ENCODE data around the gene FAM171A1.
"Not testable (repeated sequence)": the region's sequence is repeated elsewhere in the genome, so short reads cannot be mapped to it uniquely, and the experiment has no call there.

Gene FAM171A1

DNA sequence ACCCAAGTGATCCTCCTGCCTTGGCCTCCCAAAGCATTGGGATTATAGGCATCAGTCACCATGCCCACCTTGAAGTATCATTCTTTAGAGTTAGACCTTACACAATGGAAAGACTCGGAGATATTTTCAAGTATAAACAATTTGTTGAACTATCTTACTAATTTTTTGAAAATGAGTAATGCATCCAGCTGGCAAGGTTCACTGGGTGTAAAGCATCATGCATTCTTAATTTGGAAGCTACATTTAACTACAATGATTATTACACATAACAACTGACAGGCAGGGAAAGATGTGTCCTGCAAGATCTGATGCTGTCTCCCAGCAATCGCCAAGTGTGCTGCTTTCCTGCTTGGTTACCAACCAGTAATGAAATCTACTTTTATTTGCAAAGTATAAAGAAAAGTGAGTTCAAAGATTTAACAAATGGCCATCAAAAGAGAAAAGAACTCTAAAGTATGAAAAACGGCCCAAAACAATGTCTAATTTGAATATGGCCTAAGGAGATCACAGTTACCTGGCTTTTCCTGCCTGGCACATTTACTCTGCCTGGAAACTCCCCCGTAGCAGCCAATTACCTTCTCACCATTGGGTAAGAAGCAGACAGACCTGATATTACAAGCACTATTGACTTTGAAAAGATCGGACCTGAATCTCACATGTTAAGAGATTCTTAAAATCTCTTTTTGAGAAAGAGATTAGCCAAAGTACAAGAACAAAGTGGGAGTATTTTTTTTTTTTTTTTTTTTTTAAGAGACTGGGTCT lies 143.3 kb downstream of the FAM171A1 start:
- no peak for TF ChIP-seq ZNF274 (IDR thresholded peaks at IDR 0.05; ENCODE audit: low read depth, low read length)

DNA sequence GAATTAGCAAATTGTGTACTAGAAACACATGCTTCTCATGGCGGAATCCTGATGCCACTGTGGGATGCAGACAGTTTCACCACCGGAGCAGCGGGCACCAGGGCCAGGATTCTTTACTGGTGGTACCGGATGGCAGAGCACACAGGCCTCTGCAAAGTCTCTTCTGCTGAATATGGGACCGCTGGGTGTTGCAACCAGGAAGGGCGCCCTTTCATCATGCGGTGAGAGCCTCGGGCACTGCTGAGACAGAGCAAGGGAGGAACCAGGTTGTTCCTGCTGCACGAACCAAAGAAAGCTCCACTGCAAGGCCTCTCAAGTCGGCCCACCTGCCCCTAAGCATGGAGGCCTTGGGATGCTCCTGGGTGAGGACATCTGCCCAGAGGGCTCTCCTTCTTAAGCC lies 145.6 kb downstream of the FAM171A1 start:
- H3K4me3 ChIP-seq (ENCODE audit: low read length): no peak overlapping the region
- no peak for TF ChIP-seq ZNF274 (IDR thresholded peaks at IDR 0.05; ENCODE audit: low read depth, low read length)

More for the DNA sequence above, 143.3 kb downstream of the FAM171A1 start:
- H3K4me3 ChIP-seq (ENCODE audit: low read length): no peak overlapping the region

DNA sequence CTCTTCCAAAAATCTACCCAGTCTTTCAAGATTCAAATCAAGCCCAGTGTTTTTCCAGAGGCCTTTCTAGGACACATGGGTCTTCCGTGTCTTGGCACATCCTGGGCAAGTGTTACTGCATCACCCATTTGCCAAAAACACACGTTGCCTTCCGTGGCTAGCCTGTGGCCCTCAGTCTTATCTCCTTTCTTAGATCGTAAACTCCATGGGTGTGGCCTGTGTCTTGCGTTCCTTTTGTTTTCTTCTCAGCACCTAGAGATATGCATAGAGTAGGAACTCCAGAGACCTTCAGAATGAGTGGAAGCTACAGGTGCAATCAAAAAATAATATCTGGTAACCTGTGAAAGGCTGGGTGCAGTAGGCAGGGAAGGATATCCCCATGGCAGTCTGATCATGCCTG lies 146.1 kb downstream of the FAM171A1 start:
- no peak overlapping the region for H3K4me3 ChIP-seq (ENCODE audit: low read length)
- TF ChIP-seq ZNF274 (IDR thresholded peaks at IDR 0.05; ENCODE audit: low read depth, low read length): no peak

DNA sequence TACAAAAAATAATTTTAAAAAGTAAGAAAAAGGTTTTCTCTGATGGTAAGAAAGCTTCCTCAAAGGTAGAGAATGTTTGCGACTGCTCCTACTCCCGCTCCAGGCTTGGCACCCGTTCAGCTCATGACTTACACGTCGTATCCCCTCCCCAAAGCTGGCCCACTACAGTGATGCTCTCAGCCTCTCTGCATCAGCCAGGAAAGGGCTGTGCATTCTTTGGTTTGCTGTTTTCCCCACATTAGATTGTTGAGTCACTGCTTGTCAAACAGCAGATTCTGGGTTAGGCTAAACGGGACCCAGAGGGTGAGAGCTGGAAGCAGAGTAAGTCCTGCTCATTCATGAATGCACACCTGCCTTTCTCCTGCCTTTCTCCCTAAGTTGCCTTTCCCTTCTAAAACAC lies 147.9 kb downstream of the FAM171A1 start:
- TF ChIP-seq ZNF274 (IDR thresholded peaks at IDR 0.05; ENCODE audit: low read depth, low read length): no peak
- no peak overlapping the region for H3K4me3 ChIP-seq (ENCODE audit: low read length)

DNA sequence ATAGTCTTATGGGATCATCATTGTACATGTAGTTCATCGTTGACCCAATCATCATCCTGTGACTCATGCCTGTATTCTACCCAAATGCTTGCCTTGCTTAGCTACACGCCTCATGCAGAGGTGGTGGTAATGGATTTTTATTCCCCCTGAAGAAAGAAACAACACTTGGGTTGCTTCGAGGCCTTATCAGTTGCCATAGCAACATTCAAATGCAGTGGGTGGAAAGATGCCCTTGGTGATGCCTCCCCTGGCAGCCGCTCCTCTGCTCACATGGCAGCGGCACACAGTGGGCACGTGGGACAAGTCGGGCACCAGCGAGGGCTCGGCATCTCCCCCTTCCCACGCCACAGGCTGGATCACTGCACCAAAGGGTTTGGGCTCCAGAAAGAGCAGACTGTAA lies 148.6 kb downstream of the FAM171A1 start:
- no peak overlapping the region for H3K4me3 ChIP-seq (ENCODE audit: low read length)
- TF ChIP-seq ZNF274 (IDR thresholded peaks at IDR 0.05; ENCODE audit: low read depth, low read length): no peak

DNA sequence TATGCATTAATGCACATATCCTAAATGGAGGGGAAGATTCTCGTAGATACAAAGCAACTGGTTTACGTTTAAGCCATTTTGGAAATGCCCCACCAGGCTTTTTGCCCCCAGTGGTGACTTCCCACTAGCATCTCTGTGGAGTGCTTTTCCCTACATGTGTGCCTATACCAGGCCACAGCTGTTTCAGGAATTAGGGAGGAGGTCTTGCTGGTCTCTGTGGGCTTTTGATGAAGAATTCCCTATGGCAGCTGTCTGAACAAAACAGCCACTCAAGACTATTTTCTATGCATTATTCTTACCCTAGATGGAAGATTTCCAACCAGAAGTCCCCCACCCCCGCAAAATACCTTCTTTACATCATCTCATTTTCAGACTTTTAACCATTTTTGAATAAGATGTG lies 150.6 kb downstream of the FAM171A1 start:
- no peak overlapping the region for H3K4me3 ChIP-seq (ENCODE audit: low read length)
- no peak for TF ChIP-seq ZNF274 (IDR thresholded peaks at IDR 0.05; ENCODE audit: low read depth, low read length)

DNA sequence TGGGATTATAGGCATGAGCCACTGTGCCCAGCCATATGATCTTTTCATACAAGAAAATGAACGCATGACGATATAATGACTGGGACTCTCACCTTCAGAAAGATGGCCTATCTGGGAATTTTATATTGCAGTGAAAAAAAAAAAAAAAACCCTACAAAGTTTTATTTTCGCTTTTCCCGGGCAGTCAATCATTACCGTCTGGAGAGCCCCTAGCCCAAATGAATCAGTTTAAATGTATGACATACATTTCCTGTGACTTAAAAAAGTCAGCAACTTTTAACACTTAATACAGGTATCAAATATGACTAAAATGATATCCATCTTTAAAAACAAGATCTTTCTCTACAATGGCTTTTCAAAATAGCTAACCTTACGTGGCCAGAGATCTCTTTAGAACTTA lies 154.4 kb downstream of the FAM171A1 start:
- no peak for TF ChIP-seq ZNF274 (IDR thresholded peaks at IDR 0.05; ENCODE audit: low read depth, low read length)

DNA sequence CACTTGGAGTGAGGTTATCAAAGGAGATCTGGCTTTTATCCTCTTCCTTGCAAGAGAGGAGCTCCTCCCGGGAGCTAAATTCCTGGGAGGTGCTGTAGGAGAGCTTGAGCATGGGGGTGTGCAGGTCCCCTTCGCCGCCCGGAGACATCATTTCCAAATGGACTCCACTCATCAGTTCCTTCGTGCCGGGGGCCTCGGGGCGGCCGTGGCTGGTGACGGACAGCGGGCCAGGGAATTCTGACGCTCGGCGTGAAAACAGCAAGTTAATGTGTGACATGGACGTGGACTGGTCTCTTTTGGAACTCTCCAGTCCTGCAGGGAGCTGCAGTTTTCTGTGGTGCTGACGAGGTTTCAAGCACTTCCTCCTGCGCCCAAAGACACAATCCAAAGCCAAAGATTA lies 156.9 kb downstream of the FAM171A1 start:
- H3K4me3 ChIP-seq (ENCODE audit: low read length): no peak overlapping the region
- TF ChIP-seq ZNF274 (IDR thresholded peaks at IDR 0.05; ENCODE audit: low read depth, low read length): no peak

More for the DNA sequence above, 154.4 kb downstream of the FAM171A1 start:
- no peak overlapping the region for H3K4me3 ChIP-seq (ENCODE audit: low read length)

DNA sequence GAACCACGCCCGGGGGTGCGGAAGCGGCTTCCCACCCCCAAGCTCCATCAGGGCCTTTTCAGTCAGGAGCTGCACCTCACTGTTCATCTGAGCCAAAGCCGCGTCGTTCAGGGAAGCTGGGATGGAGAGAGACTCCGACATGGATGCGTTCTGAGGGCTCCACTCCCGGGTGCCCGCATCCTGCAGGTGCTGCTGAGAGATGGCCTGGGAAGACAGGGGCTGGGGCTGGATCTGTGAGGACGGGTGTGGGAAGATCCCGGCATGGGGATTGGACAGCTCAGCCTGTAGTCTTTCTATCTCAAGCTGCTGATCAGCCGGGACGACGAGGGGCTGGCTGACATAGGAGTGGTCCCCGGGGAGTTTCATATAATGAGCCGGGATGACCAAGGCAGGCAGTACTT lies 157.6 kb downstream of the FAM171A1 start:
- TF ChIP-seq ZNF274 (IDR thresholded peaks at IDR 0.05; ENCODE audit: low read depth, low read length): no peak
- H3K4me3 ChIP-seq (ENCODE audit: low read length): no peak overlapping the region

DNA sequence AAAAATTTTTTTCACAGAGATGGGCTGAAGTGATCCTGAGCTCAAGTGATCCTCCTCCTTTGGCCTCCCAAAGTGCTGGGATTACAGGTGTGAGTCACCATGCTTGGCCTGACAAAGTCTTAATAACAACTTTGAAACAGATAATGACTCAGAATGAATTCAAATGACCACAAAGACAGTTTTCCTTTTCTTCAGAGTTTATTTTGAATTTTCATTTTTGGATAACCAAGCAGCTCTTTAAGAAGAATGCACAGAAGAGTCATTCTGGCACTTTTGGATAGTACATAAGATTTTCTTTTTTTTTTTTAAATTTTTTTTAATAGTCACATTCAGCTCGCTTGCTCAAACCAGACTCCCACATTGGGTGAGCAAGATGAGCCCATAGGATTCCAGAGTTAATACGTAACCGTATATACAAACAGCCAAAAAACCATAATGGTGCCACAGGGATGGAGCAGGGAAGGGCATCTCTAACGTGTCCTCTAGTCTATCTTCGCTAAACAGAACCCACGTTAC lies 159.6 kb downstream of the FAM171A1 start:
- no peak for TF ChIP-seq ZNF274 (IDR thresholded peaks at IDR 0.05; ENCODE audit: low read depth, low read length)
- H3K4me3 ChIP-seq (ENCODE audit: low read length): no peak overlapping the region

DNA sequence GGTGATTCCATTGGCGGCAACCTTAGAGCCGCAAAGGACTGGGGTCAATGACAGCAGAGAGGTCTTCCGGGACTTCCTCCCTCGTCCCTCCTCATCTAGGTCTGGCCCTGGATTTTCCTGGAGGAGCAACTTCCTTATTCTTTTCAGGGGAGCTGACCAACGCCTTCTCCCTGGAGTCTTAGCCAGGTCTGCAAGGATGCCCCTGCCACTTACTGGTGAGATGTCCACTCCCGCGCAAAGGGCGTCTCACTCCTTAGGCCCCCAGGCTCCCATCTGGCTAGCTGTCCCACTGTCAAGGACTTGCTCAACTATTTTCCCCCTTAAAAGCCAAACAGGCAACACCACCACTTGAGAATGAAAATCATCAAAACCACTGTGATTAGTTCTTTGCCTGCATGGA lies 160.6 kb downstream of the FAM171A1 start:
- H3K4me3 ChIP-seq (ENCODE audit: low read length): no peak overlapping the region
- TF ChIP-seq ZNF274 (IDR thresholded peaks at IDR 0.05; ENCODE audit: low read depth, low read length): no peak

DNA sequence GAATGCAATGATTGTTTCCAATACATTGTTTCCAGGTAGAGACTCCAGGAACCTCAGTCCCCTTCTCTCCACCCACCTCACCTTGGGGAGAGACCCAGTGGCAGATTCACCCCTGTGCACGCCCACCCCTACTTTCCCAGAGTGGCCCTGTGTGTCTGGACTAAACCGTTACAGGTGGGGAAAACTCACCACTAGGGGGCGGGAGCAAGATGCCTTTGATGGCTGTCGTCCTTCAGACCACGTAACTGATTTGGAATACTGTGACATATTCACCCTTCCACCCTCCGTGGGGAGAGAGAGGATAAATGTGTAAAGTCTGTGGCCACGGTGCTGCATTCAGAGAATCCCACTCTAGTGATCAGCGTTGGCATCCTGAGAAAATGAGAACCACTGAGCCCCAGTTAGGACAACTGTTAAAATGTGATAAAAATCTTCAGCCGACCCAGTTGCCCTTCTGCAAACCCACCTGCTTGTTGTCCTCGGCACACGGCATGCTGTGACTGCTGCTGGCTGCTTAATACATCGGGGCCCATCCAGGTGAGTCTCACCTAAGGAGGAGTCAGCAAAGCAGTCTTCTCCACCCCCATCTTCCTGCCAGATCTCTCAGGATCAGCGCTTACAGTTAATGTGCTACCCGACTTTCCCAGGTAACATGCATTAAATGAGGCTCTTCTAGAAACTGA lies 161.1 kb downstream of the FAM171A1 start:
- TF ChIP-seq ZNF274 (IDR thresholded peaks at IDR 0.05; ENCODE audit: low read depth, low read length): no peak
- no peak overlapping the region for H3K4me3 ChIP-seq (ENCODE audit: low read length)

DNA sequence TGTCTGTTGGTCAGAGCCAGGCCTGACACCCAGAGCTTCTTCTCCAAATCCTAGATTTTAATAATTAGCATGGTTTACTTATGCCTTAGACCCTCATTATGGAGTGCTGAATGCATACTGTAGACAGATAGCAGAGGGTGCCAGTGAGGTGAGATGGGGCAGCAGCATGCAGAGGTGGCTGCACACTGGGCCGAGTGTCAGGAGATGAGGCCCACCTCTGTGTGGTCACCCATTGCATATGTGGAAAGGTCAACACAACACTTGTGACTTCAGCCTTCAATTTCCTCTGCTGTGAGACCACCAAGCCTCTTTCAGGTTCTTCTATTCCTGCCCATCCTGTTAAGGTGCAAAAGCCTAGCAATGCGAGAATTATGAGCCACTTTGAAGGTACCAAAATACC lies 162.9 kb downstream of the FAM171A1 start:
- TF ChIP-seq ZNF274 (IDR thresholded peaks at IDR 0.05; ENCODE audit: low read depth, low read length): no peak
- no peak overlapping the region for H3K4me3 ChIP-seq (ENCODE audit: low read length)

DNA sequence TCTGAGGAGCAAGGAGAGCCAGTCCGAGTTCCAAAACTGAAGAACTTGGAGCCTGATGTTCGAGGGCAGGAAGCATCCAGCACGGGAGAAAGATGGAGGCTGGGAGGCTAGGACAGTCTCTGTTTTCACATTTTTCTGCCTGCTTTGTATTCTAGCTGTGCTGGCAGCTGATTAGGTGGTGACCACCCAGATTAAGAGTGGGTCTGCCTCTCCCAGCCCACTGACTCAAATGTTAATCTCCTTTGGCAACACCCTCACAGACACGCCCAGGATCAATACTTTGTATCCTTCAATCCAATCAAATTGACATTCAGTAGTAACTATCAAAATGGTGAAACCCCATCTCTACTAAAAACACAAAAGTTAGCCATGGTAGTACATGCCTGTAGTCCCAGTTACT lies 163.7 kb downstream of the FAM171A1 start:
- H3K4me3 ChIP-seq (ENCODE audit: low read length): not testable (repeated sequence)

DNA sequence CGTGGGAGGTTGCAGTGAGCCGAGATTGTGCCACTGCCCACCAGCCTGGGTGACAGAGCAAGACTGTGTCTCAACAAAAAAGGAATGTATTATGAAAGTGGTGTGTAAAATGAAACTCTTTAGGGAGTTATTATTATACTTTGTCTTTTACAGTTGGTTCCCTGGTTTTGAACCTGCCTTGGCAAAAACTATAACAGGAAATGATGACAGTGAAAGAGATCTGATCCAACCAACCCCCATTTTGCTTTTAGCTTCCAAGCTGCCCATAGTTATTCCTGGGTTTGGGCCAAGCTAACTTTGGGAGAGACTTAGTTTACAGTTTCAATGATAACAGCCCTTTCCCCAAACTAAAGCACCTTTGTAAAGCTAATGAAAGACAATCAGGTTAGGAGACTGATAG lies 168.4 kb downstream of the FAM171A1 start:
- no peak overlapping the region for H3K4me3 ChIP-seq (ENCODE audit: low read length)
- no peak for TF ChIP-seq ZNF274 (IDR thresholded peaks at IDR 0.05; ENCODE audit: low read depth, low read length)

DNA sequence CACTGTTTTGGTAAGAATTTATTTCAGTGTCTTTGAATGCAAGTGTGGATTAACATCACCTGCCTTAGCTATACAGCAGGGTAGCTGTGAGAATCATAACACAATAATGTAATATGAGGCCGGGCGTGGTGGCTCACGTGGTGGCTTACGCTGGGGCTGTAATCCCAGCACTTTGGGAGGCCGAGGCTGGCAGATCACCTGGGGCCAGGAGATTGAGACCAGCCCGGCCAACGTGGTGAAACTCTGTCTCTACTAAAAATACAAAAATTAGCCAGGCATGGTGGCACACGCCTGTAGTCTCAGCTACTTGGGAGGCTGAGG lies 168.8 kb downstream of the FAM171A1 start:
- not testable (repeated sequence) for H3K4me3 ChIP-seq (ENCODE audit: low read length)
